ENCODE data around the gene IQCH.

- peak in 4 of 11 experiments; percentile 24 to 51 (median 32) for TF ChIP-seq CTCF (IDR thresholded peaks at IDR 0.05 in 8 of 11, conservative IDR thresholded peaks at IDR 0.05 in 3 of 11)
- TF ChIP-seq POLR2A (IDR thresholded peaks at IDR 0.05) = peak in 1 of 3 donors; percentile 21
These were observed at the start of gene IQCH, which contains the start of gene AAGAB for GRCh38 chr15:67254238-67255175.
